Kidney epithelial cell (primary cell): Measurements from ENCODE around the gene CD48. TPM values are rescaled to one million over a fixed set of nuclear protein-coding genes. Genes with fewer than 3 reads are reported as not detected.

ENCODE experiments used
- DNase-seq: peaks from one replicate; pipeline ENCODE4 v3.0.0-alpha.2; 2010; ENCODE audit warnings: low read depth
- H3K27me3 ChIP-seq: 2 replicates; pipeline ENCODE4 v1.6.0; 2011; ENCODE audit warnings: low read length; ENCODE audit not compliant: control insufficient read depth, insufficient read depth
- H3K36me3 ChIP-seq: 2 replicates; pipeline ENCODE4 v1.5.1; 2011; ENCODE audit warnings: low read length; ENCODE audit not compliant: control insufficient read depth, insufficient read depth
- H3K4me3 ChIP-seq: 2 replicates; pipeline ENCODE4 v1.5.1; 2011; ENCODE audit warnings: low read depth, mild to moderate bottlenecking, control low read depth, low read length
- total RNA-seq: library from RNA; depleted of rRNA; stranded (reverse); fragments of >200 nt; gene quantifications from 2 replicates; pipeline ENCODE4 v1.2.3, GENCODE V29; 2015
- TF ChIP-seq, protein P1 (sequence below): IDR thresholded peaks from 2 replicates; pipeline ENCODE4 v1.5.1; 2011; ENCODE audit warnings: mild to moderate bottlenecking, moderate library complexity, low read length, control low read depth, inconsistent platforms; ENCODE audit not compliant: insufficient read depth, poor library complexity, severe bottlenecking

Gene CD48
- total RNA-seq, 1 donor from 2014 or later = not detected

- no peak for DNase-seq
- Histone ChIP-seq H3K27me3 (no peaks in the 10 kb centered on the region), H3K4me3 (no peak overlapping the region), H3K36me3 (no peaks in the 10 kb centered on the region)
- TF ChIP-seq, protein P1, sequence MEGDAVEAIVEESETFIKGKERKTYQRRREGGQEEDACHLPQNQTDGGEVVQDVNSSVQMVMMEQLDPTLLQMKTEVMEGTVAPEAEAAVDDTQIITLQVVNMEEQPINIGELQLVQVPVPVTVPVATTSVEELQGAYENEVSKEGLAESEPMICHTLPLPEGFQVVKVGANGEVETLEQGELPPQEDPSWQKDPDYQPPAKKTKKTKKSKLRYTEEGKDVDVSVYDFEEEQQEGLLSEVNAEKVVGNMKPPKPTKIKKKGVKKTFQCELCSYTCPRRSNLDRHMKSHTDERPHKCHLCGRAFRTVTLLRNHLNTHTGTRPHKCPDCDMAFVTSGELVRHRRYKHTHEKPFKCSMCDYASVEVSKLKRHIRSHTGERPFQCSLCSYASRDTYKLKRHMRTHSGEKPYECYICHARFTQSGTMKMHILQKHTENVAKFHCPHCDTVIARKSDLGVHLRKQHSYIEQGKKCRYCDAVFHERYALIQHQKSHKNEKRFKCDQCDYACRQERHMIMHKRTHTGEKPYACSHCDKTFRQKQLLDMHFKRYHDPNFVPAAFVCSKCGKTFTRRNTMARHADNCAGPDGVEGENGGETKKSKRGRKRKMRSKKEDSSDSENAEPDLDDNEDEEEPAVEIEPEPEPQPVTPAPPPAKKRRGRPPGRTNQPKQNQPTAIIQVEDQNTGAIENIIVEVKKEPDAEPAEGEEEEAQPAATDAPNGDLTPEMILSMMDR = no peak
Observed at GRCh38 chr1:160646180-160646579, 65.4 kb downstream of the CD48 start.

GRCh38 chr1:160645386-160646130 lies 66.1 kb downstream of the CD48 start:
- H3K4me3 ChIP-seq = no peak overlapping the region
- DNase-seq = no peak
- TF ChIP-seq, protein P1 = no peak
- H3K27me3 ChIP-seq = no peaks in the 10 kb centered on the region
- H3K36me3 ChIP-seq = no peaks in the 10 kb centered on the region

DNA sequence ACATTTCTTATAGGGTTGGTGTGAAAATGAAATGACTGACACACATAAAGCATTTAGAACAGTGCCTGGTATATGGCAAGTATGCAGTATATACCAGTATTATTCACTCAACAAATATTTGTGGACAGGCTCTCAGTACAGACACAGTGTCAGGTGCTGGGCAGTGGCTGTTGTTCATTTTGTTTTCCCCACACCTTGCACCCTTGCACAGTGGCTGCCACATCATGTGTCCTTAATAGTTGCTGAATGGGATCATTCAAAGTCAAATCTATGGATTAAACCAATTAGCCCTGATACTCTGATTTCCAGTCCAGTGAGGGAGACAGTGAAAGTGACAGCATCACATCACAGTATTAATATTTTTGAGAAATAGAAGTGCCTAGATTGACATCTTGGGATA lies 67.2 kb downstream of the CD48 start:
- no peaks in the 10 kb centered on the region for H3K36me3 ChIP-seq
- no peak overlapping the region for H3K4me3 ChIP-seq
- no peaks in the 10 kb centered on the region for H3K27me3 ChIP-seq
- no peak for DNase-seq
- TF ChIP-seq, protein P1 = no peak

- no peak for DNase-seq
- TF ChIP-seq, protein P1 = no peak
- no peak overlapping the region for H3K4me3 ChIP-seq
- H3K36me3 ChIP-seq = no peaks in the 10 kb centered on the region
- H3K27me3 ChIP-seq = no peaks in the 10 kb centered on the region
Observed at GRCh38 chr1:160643138-160643537, 68.5 kb downstream of the CD48 start.

DNA sequence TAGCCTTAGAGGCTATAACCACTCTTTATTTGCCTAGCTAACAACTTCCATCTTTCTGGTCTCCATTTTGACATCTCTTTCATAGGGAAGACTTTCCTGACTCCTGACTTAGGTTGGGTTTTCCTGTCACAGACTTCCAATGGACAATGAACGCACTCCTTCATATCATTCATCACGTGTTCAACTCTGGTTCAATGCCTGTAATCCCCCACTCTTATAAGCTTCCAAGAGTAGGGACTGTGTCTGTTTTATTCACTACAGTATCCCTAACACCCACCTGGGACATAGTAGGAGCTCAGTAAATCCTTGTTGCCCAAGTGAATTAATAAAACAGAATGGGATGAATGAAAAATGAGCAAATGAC lies 69.4 kb downstream of the CD48 start:
- no peak for DNase-seq
- TF ChIP-seq, protein P1 = no peak
- no peak overlapping the region for H3K4me3 ChIP-seq

More for the DNA sequence above, 69.4 kb downstream of the CD48 start:
- H3K27me3 ChIP-seq = no peaks in the 10 kb centered on the region
- H3K36me3 ChIP-seq = no peaks in the 10 kb centered on the region
